ENCODE measurements around the gene ALG2.
"Not testable (repeated sequence)": the region's sequence is repeated elsewhere in the genome, so short reads cannot be mapped to it uniquely, and the experiment has no call there.

The ALG2 gene

GRCh38 chr9:99237356-99237755, 15.6 kb upstream of the ALG2 start:
- FAIRE-seq, result no peak

GRCh38 chr9:99235926-99236634, 14.3 kb upstream of the ALG2 start:
- FAIRE-seq, result no peak

- FAIRE-seq, result no peak
Observed at GRCh38 chr9:99235069-99235468, 13.3 kb upstream of the ALG2 start.

- no peak for FAIRE-seq
Observed at GRCh38 chr9:99234618-99235017, 12.9 kb upstream of the ALG2 start.

- FAIRE-seq, result no peak
Observed at GRCh38 chr9:99231711-99232110, 10.0 kb upstream of the ALG2 start.

- FAIRE-seq, result no peak
Observed at GRCh38 chr9:99230206-99230605, 8.5 kb upstream of the ALG2 start.

GRCh38 chr9:99226054-99226453, 4.3 kb upstream of the ALG2 start:
- no peak for FAIRE-seq

GRCh38 chr9:99224445-99224844, 2.7 kb upstream of the ALG2 start:
- FAIRE-seq, result no peak

- no peak for FAIRE-seq
Observed at GRCh38 chr9:99222416-99223270, 901 bp upstream of the ALG2 start.

- no peak for FAIRE-seq
Observed at GRCh38 chr9:99221266-99221620, 499 bp downstream of the ALG2 start.

GRCh38 chr9:99220011-99220410, 1.7 kb downstream of the ALG2 start:
- no peak for FAIRE-seq

GRCh38 chr9:99216073-99216472, 5.7 kb downstream of the ALG2 start:
- no peak for FAIRE-seq

GRCh38 chr9:99213197-99213596, 8.5 kb downstream of the ALG2 start:
- no peak for FAIRE-seq

- no peak for FAIRE-seq
Observed at GRCh38 chr9:99211746-99212145, 10.0 kb downstream of the ALG2 start.

- no peak for FAIRE-seq
Observed at GRCh38 chr9:99210572-99210971, 11.2 kb downstream of the ALG2 start.

- no peak for FAIRE-seq
Observed at GRCh38 chr9:99201603-99202002, 20.1 kb downstream of the ALG2 start.

GRCh38 chr9:99199938-99200539, 21.7 kb downstream of the ALG2 start:
- FAIRE-seq, result no peak

GRCh38 chr9:99197987-99198386, 23.8 kb downstream of the ALG2 start:
- FAIRE-seq, result no peak

GRCh38 chr9:99197124-99197630, 24.6 kb downstream of the ALG2 start:
- FAIRE-seq, result no peak

- FAIRE-seq, result not testable (repeated sequence)
Observed at GRCh38 chr9:99196484-99196883, 25.3 kb downstream of the ALG2 start.

GRCh38 chr9:99193466-99193821, 28.3 kb downstream of the ALG2 start:
- no peak for FAIRE-seq

- no peak for FAIRE-seq
Observed at GRCh38 chr9:99192786-99193465, 28.8 kb downstream of the ALG2 start.

- FAIRE-seq, result no peak
Observed at GRCh38 chr9:99190597-99191283, 31.0 kb downstream of the ALG2 start.

Data from colon (tissue), 2 donors.